ENCODE data around the gene FBXO31.

Gene FBXO31

DNA sequence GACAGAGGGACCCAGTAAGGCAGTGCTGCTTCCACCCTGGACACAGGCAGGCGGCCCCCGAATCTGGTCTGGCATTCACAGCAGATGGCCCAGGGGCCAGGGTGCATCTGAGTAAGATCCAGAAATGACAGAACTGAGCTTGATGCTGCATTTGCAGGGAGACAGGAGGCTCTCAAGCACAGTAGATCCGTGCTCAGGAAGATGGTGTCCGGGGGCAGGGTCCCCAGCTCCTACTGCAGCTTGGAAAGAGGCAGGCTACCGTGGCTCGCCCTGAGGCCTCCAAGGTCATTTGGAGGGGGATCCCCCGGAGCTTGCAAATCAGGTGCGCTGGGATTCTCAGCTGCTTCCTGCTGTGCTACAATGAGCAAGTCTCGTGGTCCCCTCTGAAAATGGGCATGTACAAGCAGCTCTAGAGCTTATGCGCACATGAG lies 68.6 kb downstream of the FBXO31 start:
- peaks cover 14% of the 10 kb centered on the region for H3K4me1 Mint-ChIP-seq
- no peaks in the 10 kb centered on the region for H3K27me3 Mint-ChIP-seq
- H3K4me3 Mint-ChIP-seq, result no peak overlapping the region

GRCh38 chr16:87312008-87312407 lies 71.6 kb downstream of the FBXO31 start:
- H3K36me3 Mint-ChIP-seq, result peaks cover 6% of the 10 kb centered on the region
- no peaks in the 10 kb centered on the region for H3K27me3 Mint-ChIP-seq
- no peaks in the 10 kb centered on the region for H3K4me1 Mint-ChIP-seq
- no peak overlapping the region for H3K4me3 Mint-ChIP-seq
- H3K27ac Mint-ChIP-seq, result no peak overlapping the region
- H3K9me3 Mint-ChIP-seq, result no peaks in the 10 kb centered on the region

More for the DNA sequence above, 68.6 kb downstream of the FBXO31 start:
- no peak overlapping the region for H3K27ac Mint-ChIP-seq
- H3K36me3 Mint-ChIP-seq, result no peaks in the 10 kb centered on the region
- no peaks in the 10 kb centered on the region for H3K9me3 Mint-ChIP-seq

- H3K27me3 Mint-ChIP-seq, result no peaks in the 10 kb centered on the region
- H3K9me3 Mint-ChIP-seq, result no peaks in the 10 kb centered on the region
- H3K27ac Mint-ChIP-seq, result no peak overlapping the region
- H3K4me3 Mint-ChIP-seq, result no peak overlapping the region
- H3K4me1 Mint-ChIP-seq, result no peaks in the 10 kb centered on the region
- peaks cover 6% of the 10 kb centered on the region for H3K36me3 Mint-ChIP-seq
Measured at GRCh38 chr16:87311387-87311786, 72.2 kb downstream of the FBXO31 start.

DNA sequence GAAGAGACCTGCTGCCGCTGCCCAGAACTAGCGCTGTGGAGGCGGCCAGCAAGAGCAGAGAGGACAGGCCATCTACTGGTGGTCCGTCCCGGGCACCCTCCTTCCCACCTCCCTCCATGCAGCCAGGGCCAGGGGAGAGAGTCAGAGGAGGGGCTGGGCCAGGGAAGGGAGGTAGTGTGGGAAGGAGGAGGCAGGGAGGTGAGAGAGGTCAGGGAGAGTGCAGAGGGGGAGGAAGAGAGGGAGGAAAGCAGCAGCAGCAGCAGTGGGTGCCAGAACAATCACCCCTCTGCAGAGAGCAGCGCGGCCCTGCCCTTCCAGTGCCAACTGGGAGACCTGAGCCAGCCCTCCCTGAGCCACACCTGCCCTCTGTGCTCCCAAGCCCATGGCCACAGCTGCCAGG lies 73.0 kb downstream of the FBXO31 start:
- H3K4me1 Mint-ChIP-seq, result no peaks in the 10 kb centered on the region
- no peaks in the 10 kb centered on the region for H3K9me3 Mint-ChIP-seq
- H3K27ac Mint-ChIP-seq, result no peak overlapping the region
- H3K4me3 Mint-ChIP-seq, result no peak overlapping the region
- peaks cover 6% of the 10 kb centered on the region for H3K36me3 Mint-ChIP-seq
- H3K27me3 Mint-ChIP-seq, result no peaks in the 10 kb centered on the region

- Mint-ChIP-seq H3K9me3 (no peaks in the 10 kb centered on the region), H3K27ac (no peak overlapping the region), H3K4me3 (no peak overlapping the region), H3K27me3 (no peaks in the 10 kb centered on the region), H3K4me1 (no peaks in the 10 kb centered on the region), H3K36me3 (peaks cover 6% of the 10 kb centered on the region)
Measured at GRCh38 chr16:87309620-87310525, 73.7 kb downstream of the FBXO31 start.

GRCh38 chr16:87308826-87309225 lies 74.8 kb downstream of the FBXO31 start:
- no peaks in the 10 kb centered on the region for H3K27me3 Mint-ChIP-seq
- H3K36me3 Mint-ChIP-seq, result peaks cover 6% of the 10 kb centered on the region
- no peak overlapping the region for H3K4me3 Mint-ChIP-seq
- peaks cover 4% of the 10 kb centered on the region for H3K4me1 Mint-ChIP-seq
- no peaks in the 10 kb centered on the region for H3K9me3 Mint-ChIP-seq
- H3K27ac Mint-ChIP-seq, result no peak overlapping the region

DNA sequence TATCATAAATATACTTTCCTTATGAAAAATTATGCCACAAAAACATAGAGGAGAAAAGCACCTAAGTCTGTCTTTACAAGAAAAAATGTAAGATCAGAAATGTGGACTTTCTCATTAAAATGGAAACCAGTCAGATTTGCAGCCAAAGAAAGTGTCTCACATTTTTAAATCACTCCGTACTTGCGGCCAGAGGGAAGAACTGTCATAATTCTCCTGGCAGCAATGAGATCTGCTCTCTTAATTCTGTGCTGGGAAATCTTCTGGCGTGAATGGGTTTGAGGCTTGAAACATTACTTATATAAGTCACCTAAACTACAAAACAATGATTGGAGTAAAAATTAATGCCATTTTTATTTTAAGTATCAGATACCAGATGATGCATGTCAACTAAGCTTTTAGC lies 77.1 kb downstream of the FBXO31 start:
- Mint-ChIP-seq H3K4me1 (peaks cover 13% of the 10 kb centered on the region), H3K9me3 (no peaks in the 10 kb centered on the region), H3K36me3 (peaks cover 6% of the 10 kb centered on the region), H3K27me3 (no peaks in the 10 kb centered on the region), H3K27ac (no peak overlapping the region), H3K4me3 (no peak overlapping the region)

- H3K9me3 Mint-ChIP-seq, result no peaks in the 10 kb centered on the region
- no peak overlapping the region for H3K27ac Mint-ChIP-seq
- H3K4me3 Mint-ChIP-seq, result no peak overlapping the region
- peaks cover 13% of the 10 kb centered on the region for H3K4me1 Mint-ChIP-seq
- peaks cover 6% of the 10 kb centered on the region for H3K36me3 Mint-ChIP-seq
- H3K27me3 Mint-ChIP-seq, result no peaks in the 10 kb centered on the region
Measured at GRCh38 chr16:87305505-87306391, 77.8 kb downstream of the FBXO31 start.

- Mint-ChIP-seq H3K36me3 (peaks cover 6% of the 10 kb centered on the region), H3K27ac (no peak overlapping the region), H3K27me3 (no peaks in the 10 kb centered on the region), H3K4me1 (peaks cover 13% of the 10 kb centered on the region), H3K9me3 (no peaks in the 10 kb centered on the region), H3K4me3 (no peak overlapping the region)
Measured at GRCh38 chr16:87304951-87305350, 78.6 kb downstream of the FBXO31 start.

DNA sequence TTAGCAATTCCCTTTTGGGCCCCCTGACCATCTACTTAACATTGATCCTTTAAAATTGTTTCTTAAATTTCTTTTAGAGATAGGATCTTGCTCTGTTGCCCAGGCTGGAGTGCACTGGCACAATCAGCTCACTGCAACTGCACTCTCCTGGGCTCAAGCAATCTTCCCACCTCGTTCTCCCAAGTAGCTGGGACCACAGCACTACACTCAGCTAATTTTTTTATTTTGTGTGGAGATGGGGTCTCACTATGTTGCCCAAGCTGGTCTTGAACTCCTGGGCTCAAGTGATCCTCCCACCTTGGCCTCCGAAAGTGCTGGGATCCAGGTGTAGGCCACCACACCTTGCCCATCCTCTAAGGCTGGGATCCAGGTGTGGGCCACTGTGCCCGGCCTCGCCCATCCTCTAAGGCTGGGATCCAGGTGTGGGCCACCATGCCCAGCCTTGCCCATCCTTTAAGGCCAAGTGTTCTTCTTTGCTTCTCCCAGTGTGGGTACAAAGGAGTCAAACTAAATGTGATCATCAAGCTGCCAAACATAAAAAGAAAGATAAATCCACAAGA lies 79.5 kb downstream of the FBXO31 start:
- H3K27ac Mint-ChIP-seq, result no peak overlapping the region
- peaks cover 6% of the 10 kb centered on the region for H3K36me3 Mint-ChIP-seq
- H3K4me3 Mint-ChIP-seq, result no peak overlapping the region
- H3K4me1 Mint-ChIP-seq, result peaks cover 13% of the 10 kb centered on the region
- H3K27me3 Mint-ChIP-seq, result no peaks in the 10 kb centered on the region
- H3K9me3 Mint-ChIP-seq, result no peaks in the 10 kb centered on the region

DNA sequence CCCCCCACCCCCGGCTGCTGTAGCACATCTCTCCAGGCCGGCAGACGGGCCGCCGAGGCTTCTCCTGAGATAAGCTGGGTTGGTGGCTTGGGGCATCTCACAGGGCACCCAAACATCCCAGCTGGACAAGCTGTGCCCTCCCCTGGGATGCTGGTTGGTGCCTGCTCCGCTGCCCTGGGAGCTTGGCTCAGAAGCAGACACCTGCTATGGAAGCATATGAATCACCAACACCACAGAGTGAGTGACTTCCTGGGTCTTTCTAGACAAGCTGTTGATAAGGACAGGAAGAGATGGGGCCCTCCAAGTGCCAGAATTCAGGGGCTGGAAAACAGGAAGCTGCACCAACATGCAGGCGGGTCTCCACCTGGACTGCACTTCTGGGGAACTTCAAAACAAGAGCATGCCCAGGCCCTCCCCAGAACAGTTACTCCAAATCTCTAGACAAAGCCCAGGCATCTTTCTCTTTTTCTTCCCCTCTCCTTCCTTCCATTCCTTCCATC lies 80.1 kb downstream of the FBXO31 start:
- Mint-ChIP-seq H3K9me3 (no peaks in the 10 kb centered on the region), H3K27me3 (no peaks in the 10 kb centered on the region), H3K27ac (no peak overlapping the region), H3K4me3 (no peak overlapping the region), H3K4me1 (peaks cover 13% of the 10 kb centered on the region), H3K36me3 (peaks cover under 1% of the 10 kb centered on the region)

- H3K9me3 Mint-ChIP-seq, result no peaks in the 10 kb centered on the region
- no peaks in the 10 kb centered on the region for H3K27me3 Mint-ChIP-seq
- H3K36me3 Mint-ChIP-seq, result no peaks in the 10 kb centered on the region
- no peak overlapping the region for H3K27ac Mint-ChIP-seq
- no peak overlapping the region for H3K4me3 Mint-ChIP-seq
- H3K4me1 Mint-ChIP-seq, result peaks cover 14% of the 10 kb centered on the region
Measured at GRCh38 chr16:87298857-87299465, 84.6 kb downstream of the FBXO31 start.

DNA sequence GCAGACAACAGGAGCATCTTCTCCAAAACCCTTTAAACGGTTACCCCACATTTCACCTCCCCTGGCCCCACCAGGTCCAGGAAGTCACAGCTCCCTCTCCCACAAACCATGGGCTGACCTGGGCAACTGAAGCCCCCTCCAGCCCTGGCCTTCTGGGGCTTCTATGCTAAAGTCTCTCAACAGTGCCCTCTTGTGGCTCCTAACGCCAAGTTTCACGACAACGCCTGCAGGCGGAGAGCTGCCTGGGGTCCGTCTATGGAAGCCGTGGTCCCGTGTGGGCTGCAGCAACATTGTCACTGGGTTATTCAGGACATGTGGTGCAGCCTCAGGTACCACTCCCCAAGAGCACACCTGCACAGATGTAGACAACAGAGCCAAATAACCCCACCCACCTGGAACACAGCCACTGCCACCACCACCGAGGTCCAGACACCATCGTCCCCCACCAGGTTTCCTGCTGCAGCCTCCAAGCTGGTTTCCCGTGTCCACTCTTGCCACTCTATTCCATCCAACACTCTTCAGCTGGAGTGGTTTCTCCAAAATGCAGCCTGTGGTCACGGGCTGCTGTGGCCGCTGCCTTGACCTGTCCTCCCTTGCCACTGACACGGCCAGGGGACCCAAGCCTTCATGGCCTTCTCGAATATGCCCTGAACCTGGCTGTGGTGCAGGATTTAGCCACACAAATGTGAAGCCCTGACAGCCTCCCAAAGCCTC lies 85.5 kb downstream of the FBXO31 start:
- no peaks in the 10 kb centered on the region for H3K9me3 Mint-ChIP-seq
- H3K27ac Mint-ChIP-seq, result no peak overlapping the region
- no peaks in the 10 kb centered on the region for H3K27me3 Mint-ChIP-seq
- peaks cover 7% of the 10 kb centered on the region for H3K4me1 Mint-ChIP-seq
- no peaks in the 10 kb centered on the region for H3K36me3 Mint-ChIP-seq
- no peak overlapping the region for H3K4me3 Mint-ChIP-seq

DNA sequence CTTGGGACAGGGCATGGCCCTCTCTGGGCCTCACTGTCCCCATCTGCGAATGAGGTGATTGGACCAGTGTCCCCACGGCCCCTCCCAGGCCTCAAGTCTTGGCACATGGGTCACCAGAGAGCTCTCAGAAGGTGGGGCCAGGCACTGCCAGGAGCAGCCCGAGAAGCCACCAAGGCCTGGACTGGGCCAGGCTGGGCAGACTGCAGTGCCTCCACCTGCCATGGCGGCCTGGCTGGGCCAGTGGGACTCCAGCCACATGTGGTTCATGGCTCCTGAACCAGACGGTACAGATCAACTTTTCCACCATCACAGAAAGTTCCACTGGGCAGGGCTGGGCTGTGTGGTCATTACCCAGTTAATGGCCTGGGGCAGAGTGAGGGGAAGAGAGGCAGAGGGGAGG lies 86.2 kb downstream of the FBXO31 start:
- H3K27ac Mint-ChIP-seq, result no peak overlapping the region
- H3K4me1 Mint-ChIP-seq, result peaks cover 7% of the 10 kb centered on the region
- H3K9me3 Mint-ChIP-seq, result no peaks in the 10 kb centered on the region
- no peaks in the 10 kb centered on the region for H3K27me3 Mint-ChIP-seq
- H3K4me3 Mint-ChIP-seq, result no peak overlapping the region
- no peaks in the 10 kb centered on the region for H3K36me3 Mint-ChIP-seq

Data from activated naive CD4-positive, alpha-beta T cell treated with anti-CD3 and anti-CD28 coated beads, Interleukin-2, amount 50 U/mL, for 24 hours (primary cell).